GM12892 (cell line): Measurements from ENCODE around the gene LMNB1.

Experiments
- POLR2A ChIP-seq: IDR thresholded peaks from 2 replicates; pipeline ENCODE4 v1.6.1; 2011; ENCODE audit warnings: low read depth, low read length, control low read depth
- POLR2AphosphoS5 ChIP-seq: IDR thresholded peaks from 2 replicates; pipeline ENCODE4 v1.6.1; 2011; ENCODE audit warnings: low read depth, low read length, control low read depth
- TAF1 ChIP-seq: IDR thresholded peaks from 2 replicates; pipeline ENCODE4 v1.6.1; 2011; ENCODE audit warnings: low read depth, mild to moderate bottlenecking, control low read depth, low read length, borderline replicate concordance

DNA sequence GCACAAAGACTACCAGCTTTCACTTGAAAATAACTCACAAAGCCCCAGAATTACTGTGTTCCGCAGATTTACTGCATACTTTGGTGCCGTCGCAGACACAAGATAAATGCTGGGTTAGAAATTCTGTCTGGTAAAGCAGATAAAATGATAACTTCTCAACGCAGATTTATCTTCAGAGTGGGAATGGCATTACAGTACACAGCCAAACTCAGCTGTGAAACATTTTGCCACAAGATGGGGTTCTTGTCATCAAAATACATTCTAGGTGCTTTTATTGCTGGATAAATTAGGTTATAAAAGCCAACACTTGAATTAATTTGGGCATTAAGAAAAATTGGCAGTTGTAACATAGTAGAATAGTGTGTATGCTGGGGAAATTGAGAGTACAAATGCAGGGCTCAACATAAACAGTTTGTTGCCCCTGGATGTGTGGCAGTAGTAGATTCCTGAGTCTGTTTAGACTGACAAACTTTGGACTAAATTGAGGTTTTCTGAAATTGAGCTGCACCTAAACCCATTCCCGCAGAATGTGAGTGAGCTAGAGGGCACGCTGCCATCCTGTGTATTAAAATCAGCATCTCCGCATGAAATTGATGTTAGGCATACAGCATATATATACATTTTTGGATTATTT is 61.1 kb downstream of the LMNB1 start:
- TF ChIP-seq POLR2AphosphoS5 = peak; percentile 51; the same call in 1 of the 2 replicates
- TF ChIP-seq POLR2A = no peak
- no peak for TF ChIP-seq TAF1
